Fibroblast of lung (primary cell): Measurements from ENCODE around the gene MYO1E. TPM values are rescaled to one million over a fixed set of nuclear protein-coding genes. Genes with fewer than 3 reads are reported as not detected.

ENCODE experiments used
- DNase-seq, 2 donors: peaks; one replicate each; pipeline versions ENCODE4 v3.0.0 to v3.0.0-alpha.2; 2010; ENCODE audit warnings: low read depth in 2 of 2
- H2AFZ ChIP-seq: 2 replicates; pipeline ENCODE4 v1.5.1; 2012; ENCODE audit warnings: low read length, control low read depth, inconsistent platforms
- H3K27ac ChIP-seq: 2 replicates; pipeline ENCODE4 v1.5.1; 2011; ENCODE audit warnings: low read length, control low read depth; ENCODE audit not compliant: insufficient read depth
- H3K27me3 ChIP-seq: 2 replicates; pipeline ENCODE4 v1.5.1; 2011; ENCODE audit warnings: mild to moderate bottlenecking, low read length; ENCODE audit not compliant: control insufficient read depth, insufficient read depth
- H3K36me3 ChIP-seq: 2 replicates; pipeline ENCODE4 v1.5.1; 2011; ENCODE audit warnings: low read length; ENCODE audit not compliant: control insufficient read depth, insufficient read depth
- H3K4me1 ChIP-seq: 2 replicates; pipeline ENCODE4 v1.5.1; 2011; ENCODE audit warnings: low read length; ENCODE audit not compliant: control insufficient read depth, insufficient read depth; ENCODE audit errors: extremely low read depth
- H3K4me2 ChIP-seq: 2 replicates; pipeline ENCODE4 v1.5.1; 2011; ENCODE audit warnings: low read length, control low read depth; ENCODE audit not compliant: insufficient read depth; ENCODE audit errors: extremely low read depth
- H3K4me3 ChIP-seq, 4 experiments: fragments of 200-600 bp in 1 of 4; sonication (generic) in 1 of 4; replicated peaks in 1 of 4; 2 replicates each; pipeline ENCODE4 v1.5.1; 2011 to 2016; ENCODE audit warnings: low read length in 4 of 4, low read depth in 3 of 4, mild to moderate bottlenecking in 3 of 4, control low read depth in 2 of 4, inconsistent platforms in 1 of 4, mixed read lengths in 1 of 4; ENCODE audit not compliant: insufficient read depth in 1 of 4; ENCODE audit errors: control extremely low read depth in 1 of 4
- H3K79me2 ChIP-seq: 2 replicates; pipeline ENCODE4 v1.5.1; 2012; ENCODE audit warnings: mild to moderate bottlenecking, low read length, inconsistent platforms; ENCODE audit not compliant: control insufficient read depth, insufficient read depth
- H3K9ac ChIP-seq: 2 replicates; pipeline ENCODE4 v1.5.1; 2011; ENCODE audit warnings: mild to moderate bottlenecking, low read length, control low read depth; ENCODE audit not compliant: insufficient read depth
- H3K9me3 ChIP-seq: 2 replicates; pipeline ENCODE4 v1.5.1; 2012; ENCODE audit warnings: low read depth, low read length; ENCODE audit not compliant: control insufficient read depth, insufficient read depth
- H4K20me1 ChIP-seq: 2 replicates; pipeline ENCODE4 v1.5.1; 2011; ENCODE audit warnings: low read length; ENCODE audit not compliant: control insufficient read depth, insufficient read depth; ENCODE audit errors: extremely low read depth
- CTCF ChIP-seq, 2 donors: IDR thresholded peaks in 1 of 2; conservative IDR thresholded peaks in 1 of 2; 1 replicate in 1 of 2; 2 replicates in 1 of 2; pipeline ENCODE4 v1.5.1; 2011 to 2012; ENCODE audit warnings: low read length in 2 of 2, control low read depth in 1 of 2, inconsistent platforms in 1 of 2, low read depth in 1 of 2, mild to moderate bottlenecking in 1 of 2
- EZH2 ChIP-seq: IDR thresholded peaks from 2 replicates; pipeline ENCODE4 v1.5.1; 2012; ENCODE audit warnings: low read length, control low read depth, mild to moderate bottlenecking; ENCODE audit errors: missing control alignments
- polyA plus RNA-seq, 2 donors: library from polyadenylated mRNA; depleted of rRNA in 1 of 2; stranded (reverse) in 1 of 2; unstranded in 1 of 2; fragments of >200 nt; gene quantifications; 2 replicates each; pipeline ENCODE4 v1.2.1, GENCODE V29; 2011 to 2012; ENCODE audit warnings: missing spikeins in 1 of 2
- total RNA-seq: library from RNA; depleted of rRNA; stranded (reverse); fragments of >200 nt; gene quantifications from 2 replicates; pipeline ENCODE4 v1.2.1, GENCODE V29; 2014

MYO1E gene
- total and polyA plus RNA-seq, 2 donors (not counting 1 experiment from before 2014, with no cell fraction given), result 27.6 to 84.0 TPM

GRCh38 chr15:59227021-59227420, 145.7 kb downstream of the MYO1E start:
- no peak for DNase-seq
- H4K20me1 ChIP-seq, result no peaks in the 10 kb centered on the region
- no peak overlapping the region for H3K4me2 ChIP-seq
- H3K27me3 ChIP-seq, result no peaks in the 10 kb centered on the region
- H3K4me3 ChIP-seq, result no peak overlapping the region
- H3K9me3 ChIP-seq, result no peaks in the 10 kb centered on the region
- peaks cover 5% of the 10 kb centered on the region for H3K36me3 ChIP-seq
- no peak overlapping the region for H2AFZ ChIP-seq
- no peaks in the 10 kb centered on the region for H3K79me2 ChIP-seq
- TF ChIP-seq CTCF (conservative IDR thresholded peaks at IDR 0.05 in 1 of 2, IDR thresholded peaks at IDR 0.05 in 1 of 2; ENCODE audit: low read depth in 1 of 2, low read length in 2 of 2) (no peak), EZH2 (no peak)
- peaks cover 11% of the 10 kb centered on the region for H3K4me1 ChIP-seq
- no peak overlapping the region for H3K9ac ChIP-seq
- H3K27ac ChIP-seq, result no peak overlapping the region

GRCh38 chr15:59224474-59224873, 148.2 kb downstream of the MYO1E start:
- Histone ChIP-seq H3K9me3 (no peaks in the 10 kb centered on the region), H3K27ac (no peak overlapping the region), H3K4me2 (no peak overlapping the region), H3K79me2 (no peaks in the 10 kb centered on the region), H3K36me3 (peaks cover 5% of the 10 kb centered on the region), H4K20me1 (no peaks in the 10 kb centered on the region), H3K27me3 (no peaks in the 10 kb centered on the region), H2AFZ (no peak overlapping the region), H3K4me3 (no peak overlapping the region), H3K9ac (no peak overlapping the region), H3K4me1 (peaks cover 9% of the 10 kb centered on the region)
- TF ChIP-seq EZH2 (no peak), CTCF (conservative IDR thresholded peaks at IDR 0.05 in 1 of 2, IDR thresholded peaks at IDR 0.05 in 1 of 2; ENCODE audit: low read depth in 1 of 2, low read length in 2 of 2) (no peak)
- DNase-seq, result no peak

- H3K27me3 ChIP-seq, result no peaks in the 10 kb centered on the region
- no peak for TF ChIP-seq EZH2
- TF ChIP-seq CTCF (conservative IDR thresholded peaks at IDR 0.05 in 1 of 2, IDR thresholded peaks at IDR 0.05 in 1 of 2; ENCODE audit: low read depth in 1 of 2, low read length in 2 of 2), result no peak
- no peak overlapping the region for H3K27ac ChIP-seq
- DNase-seq, result peak in 1 of 2 donors; percentile 19
- H3K9me3 ChIP-seq, result no peaks in the 10 kb centered on the region
- H3K4me2 ChIP-seq, result no peak overlapping the region
- peaks cover 5% of the 10 kb centered on the region for H3K36me3 ChIP-seq
- H3K4me3 ChIP-seq, result no peak overlapping the region
- no peaks in the 10 kb centered on the region for H3K79me2 ChIP-seq
- no peak overlapping the region for H3K9ac ChIP-seq
- H2AFZ ChIP-seq, result no peak overlapping the region
- no peaks in the 10 kb centered on the region for H4K20me1 ChIP-seq
- peaks cover 9% of the 10 kb centered on the region for H3K4me1 ChIP-seq
Measured at GRCh38 chr15:59223736-59224135, 148.9 kb downstream of the MYO1E start.
